Cardiac septum (tissue), 1 donor: ENCODE data around the gene HHIPL1. TPM values are rescaled to one million over a fixed set of nuclear protein-coding genes. Genes with fewer than 3 reads are reported as not detected.

Source experiments
- total RNA-seq: library from RNA; stranded (reverse); fragmentation: NEBNext Ultra II Directional; extraction: Animal tissue kit (Norgen Biotek cat#: 25700); gene quantifications from one replicate; pipeline ENCODE4 v1.2.1, GENCODE V29; 2021
- donor health status: DM: no; HTN: no; CAD: no.

Gene HHIPL1
- total RNA-seq, 1 donor from 2014 or later = 1.9 TPM

Other genes with a start within 250 kb of the HHIPL1 start
- gene SETD3, start 164.3 kb upstream of the HHIPL1 start, total RNA-seq = 135 TPM
- gene CCNK, start 163.7 kb upstream of the HHIPL1 start, total RNA-seq = 31.2 TPM
- 21.4 TPM for gene CCDC85C, start 40.9 kb upstream of the HHIPL1 start, total RNA-seq
- 5.5 TPM for gene CYP46A1, start 39.2 kb downstream of the HHIPL1 start, total RNA-seq
- 29.9 TPM for gene EML1, start 148.3 kb downstream of the HHIPL1 start, total RNA-seq